GM18873 (cell line): ENCODE data around the gene TOR1AIP1.
"Not testable (repeated sequence)": the region's sequence is repeated elsewhere in the genome, so short reads cannot be mapped to it uniquely, and the experiment has no call there.

ENCODE experiments used
- ATAC-seq: cut with Tn5 transposase; IDR thresholded peaks from one replicate; pipeline ENCODE4 v1.9.1; 2021; ENCODE audit warnings: mild to moderate bottlenecking, moderate library complexity, moderate number of reproducible peaks; ENCODE audit not compliant: unreplicated experiment, low FRiP score

The TOR1AIP1 gene, protein sequence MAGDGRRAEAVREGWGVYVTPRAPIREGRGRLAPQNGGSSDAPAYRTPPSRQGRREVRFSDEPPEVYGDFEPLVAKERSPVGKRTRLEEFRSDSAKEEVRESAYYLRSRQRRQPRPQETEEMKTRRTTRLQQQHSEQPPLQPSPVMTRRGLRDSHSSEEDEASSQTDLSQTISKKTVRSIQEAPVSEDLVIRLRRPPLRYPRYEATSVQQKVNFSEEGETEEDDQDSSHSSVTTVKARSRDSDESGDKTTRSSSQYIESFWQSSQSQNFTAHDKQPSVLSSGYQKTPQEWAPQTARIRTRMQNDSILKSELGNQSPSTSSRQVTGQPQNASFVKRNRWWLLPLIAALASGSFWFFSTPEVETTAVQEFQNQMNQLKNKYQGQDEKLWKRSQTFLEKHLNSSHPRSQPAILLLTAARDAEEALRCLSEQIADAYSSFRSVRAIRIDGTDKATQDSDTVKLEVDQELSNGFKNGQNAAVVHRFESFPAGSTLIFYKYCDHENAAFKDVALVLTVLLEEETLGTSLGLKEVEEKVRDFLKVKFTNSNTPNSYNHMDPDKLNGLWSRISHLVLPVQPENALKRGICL

DNA sequence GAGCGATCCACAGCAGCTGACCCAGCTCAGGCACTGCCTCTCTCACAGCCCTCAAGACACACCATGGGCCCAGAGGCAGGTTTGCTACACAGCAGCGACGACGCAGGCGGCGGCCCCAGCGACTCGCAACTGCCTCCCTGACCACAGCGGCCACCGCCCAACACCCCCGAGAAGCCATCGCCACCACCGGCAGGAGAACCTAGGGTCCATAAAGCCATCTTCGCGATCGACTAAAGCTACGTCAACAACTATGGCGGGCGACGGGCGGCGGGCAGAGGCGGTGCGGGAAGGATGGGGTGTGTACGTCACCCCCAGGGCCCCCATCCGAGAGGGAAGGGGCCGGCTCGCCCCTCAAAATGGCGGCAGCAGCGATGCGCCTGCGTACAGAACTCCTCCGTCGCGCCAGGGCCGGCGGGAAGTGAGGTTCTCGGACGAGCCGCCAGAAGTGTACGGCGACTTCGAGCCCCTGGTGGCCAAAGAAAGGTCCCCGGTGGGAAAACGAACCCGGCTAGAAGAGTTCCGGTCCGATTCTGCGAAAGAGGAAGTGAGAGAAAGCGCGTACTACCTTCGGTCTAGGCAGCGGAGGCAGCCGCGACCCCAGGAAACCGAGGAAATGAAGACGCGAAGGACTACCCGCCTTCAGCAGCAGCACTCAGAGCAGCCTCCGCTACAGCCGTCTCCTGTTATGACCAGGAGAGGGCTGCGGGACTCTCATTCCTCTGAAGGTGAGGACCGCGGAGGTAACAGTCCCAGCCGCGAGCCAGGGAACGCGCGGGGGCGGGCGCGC lies at the start of gene TOR1AIP1:
Gene TOR1AIP1 (plus strand): TSS at position 33 of the 787 bp plus-strand sequence. CDS start 218 bp downstream, at position 251.
- ATAC-seq, result peak; percentile 81

GRCh38 chr1:179836686-179837445 lies 45.2 kb upstream of the TOR1AIP1 start:
- ATAC-seq, result not testable (repeated sequence)

DNA sequence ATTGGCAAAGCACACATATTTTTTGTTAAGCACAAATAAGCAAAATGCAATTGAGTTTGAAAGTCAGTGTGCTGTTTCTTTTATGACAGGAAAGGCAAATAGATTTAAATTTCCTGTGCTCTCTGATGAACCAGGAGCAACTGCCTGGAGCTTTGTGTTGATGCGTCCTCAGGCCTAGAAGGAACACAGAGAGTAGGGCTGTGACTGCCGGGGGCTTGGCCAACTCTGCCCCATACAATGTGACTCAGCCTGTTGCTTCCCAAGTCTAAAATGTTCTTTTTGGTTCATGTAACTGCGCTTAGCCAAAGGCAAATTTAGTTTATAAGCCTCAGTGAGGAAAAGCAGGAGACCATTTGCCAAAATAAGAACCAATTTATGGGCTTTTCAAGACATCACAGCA lies 42.0 kb upstream of the TOR1AIP1 start:
- no peak for ATAC-seq

GRCh38 chr1:179848233-179848632 lies 33.9 kb upstream of the TOR1AIP1 start:
- no peak for ATAC-seq

GRCh38 chr1:179853102-179853501 lies 29.0 kb upstream of the TOR1AIP1 start:
- ATAC-seq, result no peak

GRCh38 chr1:179855831-179856230 lies 26.3 kb upstream of the TOR1AIP1 start:
- ATAC-seq, result not testable (repeated sequence)

- no peak for ATAC-seq
Measured at GRCh38 chr1:179856296-179856695, 25.8 kb upstream of the TOR1AIP1 start.

DNA sequence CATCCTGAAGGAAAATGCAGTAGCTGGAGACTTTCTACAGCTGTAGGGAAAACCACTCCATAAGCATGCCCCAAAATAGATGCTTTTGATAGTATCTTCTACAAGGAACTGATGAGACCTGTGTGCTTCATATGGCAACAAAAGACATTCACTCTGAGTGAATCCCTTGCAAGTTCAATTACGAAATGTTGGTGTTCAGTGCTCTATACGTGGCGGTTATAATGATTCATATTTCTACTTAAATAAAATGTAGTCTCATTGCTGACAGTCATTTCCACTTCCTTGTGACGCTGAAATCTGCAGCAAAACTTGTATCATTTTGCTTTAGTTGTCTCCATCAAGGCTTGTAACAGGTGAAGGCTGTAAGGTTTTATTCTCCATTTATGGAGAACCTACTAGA lies 25.1 kb upstream of the TOR1AIP1 start:
- ATAC-seq, result no peak

DNA sequence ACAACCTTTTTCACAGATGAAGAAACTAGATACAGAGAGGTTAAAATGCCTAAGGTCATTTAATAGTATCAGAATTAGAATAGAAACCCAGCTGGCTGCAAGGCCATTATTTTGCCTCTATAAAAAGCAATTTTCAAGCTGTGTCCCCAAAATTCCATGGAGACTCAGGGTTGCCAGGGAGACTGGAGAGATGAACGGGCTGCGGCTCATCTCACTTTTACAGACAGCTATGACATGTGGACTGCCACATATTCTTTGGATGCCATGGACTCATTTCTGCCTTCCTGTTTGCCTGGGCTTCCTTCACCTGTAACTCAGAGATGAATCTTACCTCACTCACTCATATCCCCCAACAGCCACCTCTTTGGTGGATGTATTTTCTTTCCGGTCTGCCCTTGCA lies 21.4 kb upstream of the TOR1AIP1 start:
- ATAC-seq, result no peak

DNA sequence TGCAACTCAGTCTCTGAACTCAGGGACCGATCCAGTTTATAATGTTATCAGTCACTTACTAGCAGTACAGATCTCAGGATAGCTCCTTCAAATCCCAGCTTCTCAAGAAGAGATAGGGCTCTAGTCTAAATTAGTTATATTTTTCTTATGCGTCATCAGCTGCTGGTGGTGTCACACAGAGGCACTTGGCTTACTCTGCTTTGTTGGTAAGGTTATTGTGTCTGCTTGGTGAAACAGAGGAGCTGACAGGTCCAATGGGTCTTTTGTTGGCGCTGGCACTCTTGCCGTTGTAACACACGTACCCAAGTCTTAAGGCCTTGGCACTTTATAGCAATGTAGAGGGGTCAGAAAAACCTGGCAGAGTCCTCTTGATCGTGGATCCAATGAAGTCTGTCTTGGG lies 16.7 kb upstream of the TOR1AIP1 start:
- ATAC-seq, result no peak

DNA sequence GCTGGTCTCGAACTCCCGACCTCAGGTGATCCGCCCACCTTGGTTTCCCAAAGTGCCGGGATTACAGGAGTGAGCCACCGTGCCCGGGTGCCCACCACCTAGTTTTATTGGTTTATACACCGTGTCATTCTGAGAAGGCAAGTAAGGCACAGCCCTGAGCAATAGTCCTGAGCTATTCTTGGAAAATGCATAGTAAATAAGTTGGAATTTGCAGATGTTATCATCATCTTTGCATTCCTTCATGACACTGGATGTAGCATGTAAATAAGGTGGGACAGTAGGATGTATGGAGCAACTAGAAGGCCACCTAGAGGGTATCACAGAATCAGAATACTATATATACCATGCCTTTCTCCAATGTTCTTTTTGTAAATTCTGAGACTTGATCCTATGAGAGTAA lies 15.5 kb upstream of the TOR1AIP1 start:
- no peak for ATAC-seq

GRCh38 chr1:179867493-179868330 lies 14.4 kb upstream of the TOR1AIP1 start:
- ATAC-seq, result no peak

DNA sequence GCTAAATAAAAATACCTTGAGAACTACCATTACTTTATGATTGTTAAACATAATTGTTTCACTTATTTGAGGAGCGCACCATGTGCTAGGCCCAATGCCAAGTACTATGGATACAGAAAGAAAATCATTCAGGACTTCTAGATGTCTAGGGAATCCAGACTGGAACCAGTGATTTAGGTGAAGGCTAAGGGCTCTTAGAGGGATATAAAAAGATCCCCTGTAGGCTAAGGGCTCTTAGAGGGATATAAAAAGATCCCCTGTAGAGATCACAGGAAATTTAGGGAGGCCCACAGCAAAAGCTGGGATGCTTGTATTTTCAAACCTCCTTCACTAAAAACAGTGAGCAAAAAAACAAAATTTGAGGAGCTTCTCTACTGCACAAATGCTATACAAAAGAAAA lies 11.2 kb upstream of the TOR1AIP1 start:
- no peak for ATAC-seq

DNA sequence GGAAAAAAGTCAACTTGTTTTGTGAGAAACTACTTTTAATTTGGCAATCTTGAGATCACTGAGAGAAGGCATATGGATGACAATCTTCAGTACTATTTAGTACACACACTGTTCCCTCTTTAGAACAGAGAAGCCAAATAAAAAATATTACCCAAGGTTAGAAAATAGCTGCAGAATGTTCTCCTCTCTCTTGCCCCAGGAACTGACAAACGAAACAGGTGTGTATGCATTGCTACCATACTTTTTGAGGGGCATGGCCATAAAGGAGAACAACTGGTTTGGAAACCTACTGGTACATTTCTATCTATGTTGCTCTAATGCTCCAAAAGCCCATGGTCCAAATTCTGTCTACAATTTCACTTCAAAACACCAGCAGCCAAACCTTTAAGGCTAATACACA lies 10.1 kb upstream of the TOR1AIP1 start:
- ATAC-seq, result no peak

DNA sequence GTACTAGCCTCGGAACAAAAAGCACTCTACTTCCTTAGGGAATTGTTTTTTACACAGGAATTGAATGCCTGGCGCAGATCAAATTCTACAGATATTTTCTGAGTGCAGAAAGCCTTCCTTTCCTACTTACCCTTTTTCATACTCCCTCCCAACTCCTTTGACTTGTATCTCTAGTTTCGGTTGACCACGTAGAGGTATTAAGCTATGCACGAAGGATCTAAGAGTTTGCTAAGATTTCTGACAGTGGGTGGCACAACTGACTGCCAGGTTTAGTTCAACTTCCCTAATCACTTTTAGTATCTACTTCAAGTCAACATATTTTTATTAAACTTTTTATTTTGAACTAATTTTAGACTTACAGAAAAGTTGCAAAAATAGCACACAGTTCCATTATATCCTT lies 9.5 kb upstream of the TOR1AIP1 start:
- ATAC-seq, result no peak

DNA sequence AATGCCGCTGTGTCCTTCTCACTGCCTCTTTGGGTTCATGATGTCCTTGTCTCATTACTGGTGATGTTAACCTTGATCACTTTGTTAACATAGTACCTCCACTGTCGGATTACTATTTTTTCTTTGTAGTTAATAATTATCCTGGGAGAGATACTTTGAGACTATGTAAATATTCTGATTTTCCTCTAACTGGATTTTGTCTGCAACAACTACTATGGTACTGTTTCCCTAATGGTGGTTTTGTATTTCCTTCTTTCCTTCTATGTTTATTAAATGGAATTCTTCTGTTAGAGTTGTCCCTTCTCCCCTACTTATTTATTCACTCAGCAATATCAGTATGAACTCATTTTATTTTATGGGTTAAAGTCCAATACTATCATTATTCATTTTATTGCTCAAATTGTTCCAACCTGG lies 8.6 kb upstream of the TOR1AIP1 start:
- ATAC-seq, result no peak

- no peak for ATAC-seq
Measured at GRCh38 chr1:179875596-179876299, 6.3 kb upstream of the TOR1AIP1 start.

DNA sequence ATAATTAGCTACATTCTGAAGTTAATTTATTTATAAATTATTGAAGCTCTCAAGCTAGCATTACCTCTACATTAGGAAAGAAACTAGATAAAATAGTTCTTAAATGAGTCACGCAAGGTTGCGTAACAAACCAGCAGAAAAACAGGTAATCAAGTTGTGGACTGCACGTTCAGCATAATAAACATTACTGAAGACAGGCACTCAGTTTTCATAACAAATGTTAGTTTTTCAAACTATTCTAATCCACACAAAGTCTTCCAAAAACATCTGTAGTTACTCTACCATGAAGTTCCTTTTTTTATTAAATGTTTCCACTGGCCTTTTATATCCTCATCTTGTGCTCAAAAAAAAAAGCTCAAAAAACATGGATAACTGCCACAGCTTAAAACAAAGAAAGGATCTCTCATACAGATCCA lies 5.8 kb upstream of the TOR1AIP1 start:
- no peak for ATAC-seq
